CD14-positive monocyte (primary cell): Measurements from ENCODE around the gene DISP2. TPM values are rescaled to one million over a fixed set of nuclear protein-coding genes. Genes with fewer than 3 reads are reported as not detected.
A peak's percentile ranks its signal among the peaks of the same experiment; 100 is the strongest.

Experiments used
- DNase-seq, 3 donors: peaks; one replicate each; pipeline ENCODE4 v3.0.0-alpha.2; 2011 to 2022
- H2AFZ ChIP-seq: 2 replicates; pipeline ENCODE4 v1.6.0; 2012; ENCODE audit warnings: mild to moderate bottlenecking, low read depth, low read length, inconsistent platforms; ENCODE audit not compliant: insufficient read depth, poor library complexity, severe bottlenecking
- H3K27ac ChIP-seq, 2 donors: 1 replicate in 1 of 2; 2 replicates in 1 of 2; pipeline ENCODE4 v1.5.1; 2012 to 2013; ENCODE audit warnings: low read length in 2 of 2, control low read depth in 1 of 2, inconsistent platforms in 1 of 2, low read depth in 1 of 2, mild to moderate bottlenecking in 1 of 2
- H3K27me3 ChIP-seq, 2 donors: one replicate each; pipeline versions ENCODE4 v1.6.0 to v1.6.1; 2011 to 2013; ENCODE audit warnings: low read length in 2 of 2; ENCODE audit not compliant: control insufficient read depth in 2 of 2, insufficient read depth in 2 of 2
- H3K36me3 ChIP-seq, 2 donors: replicated peaks in 1 of 2; 1 replicate in 1 of 2; 2 replicates in 1 of 2; pipeline versions ENCODE4 v1.5.1 to v1.6.1; 2012 to 2013; ENCODE audit warnings: low read length in 2 of 2, control low read depth in 1 of 2, inconsistent platforms in 1 of 2, mild to moderate bottlenecking in 1 of 2; ENCODE audit not compliant: insufficient read depth in 2 of 2, control insufficient read depth in 1 of 2
- H3K4me1 ChIP-seq, 2 donors: 1 replicate in 1 of 2; 2 replicates in 1 of 2; pipeline versions ENCODE4 v1.5.1 to v1.6.1; 2012 to 2013; ENCODE audit warnings: low read length in 2 of 2, control low read depth in 1 of 2, inconsistent platforms in 1 of 2, mild to moderate bottlenecking in 1 of 2, moderate library complexity in 1 of 2; ENCODE audit not compliant: insufficient read depth in 2 of 2, control insufficient read depth in 1 of 2
- H3K4me2 ChIP-seq: replicated peaks from 2 replicates; pipeline ENCODE3; 2012; ENCODE audit warnings: low read length, moderate library complexity, mild to moderate bottlenecking; ENCODE audit not compliant: poor library complexity, severe bottlenecking; ENCODE audit errors: extremely low read depth
- H3K4me3 ChIP-seq, 3 experiments: fragments of 200-600 bp in 1 of 3; sonication (generic) in 1 of 3; replicated peaks in 1 of 3; 1 replicate in 2 of 3; 2 replicates in 1 of 3; pipeline ENCODE4 v1.5.1; 2011 to 2013; ENCODE audit warnings: low read length in 3 of 3, mild to moderate bottlenecking in 3 of 3, control low read depth in 2 of 3, low read depth in 2 of 3, inconsistent platforms in 1 of 3, moderate library complexity in 1 of 3
- H3K79me2 ChIP-seq: 2 replicates; pipeline ENCODE4 v1.6.0; 2012; ENCODE audit warnings: mild to moderate bottlenecking, control low read depth, inconsistent platforms, low read length, moderate library complexity; ENCODE audit not compliant: insufficient read depth
- H3K9ac ChIP-seq: 2 replicates; pipeline ENCODE4 v1.6.0; 2017; ENCODE audit warnings: low read length, mild to moderate bottlenecking; ENCODE audit not compliant: insufficient read depth, poor library complexity, severe bottlenecking
- H3K9me3 ChIP-seq, 2 donors: replicated peaks in 1 of 2; 1 replicate in 1 of 2; 2 replicates in 1 of 2; pipeline versions ENCODE4 v1.5.1 to v1.6.1; 2012 to 2013; ENCODE audit warnings: low read length in 2 of 2, control low read depth in 1 of 2; ENCODE audit not compliant: control insufficient read depth in 1 of 2, insufficient read depth in 1 of 2
- H4K20me1 ChIP-seq: 2 replicates; pipeline ENCODE4 v1.6.0; 2012; ENCODE audit warnings: mild to moderate bottlenecking, low read length, control low read depth, moderate library complexity; ENCODE audit not compliant: insufficient read depth
- H3K27ac Mint-ChIP-seq, 7 donors: one replicate each; pipeline ENCODE4 v1.8.0; 2020; ENCODE audit warnings: mild to moderate bottlenecking in 7 of 7, mixed read lengths in 7 of 7, moderate library complexity in 6 of 7, inconsistent platforms in 2 of 7
- H3K27me3 Mint-ChIP-seq, 3 donors: one replicate each; pipeline ENCODE4 v1.8.0; 2021 to 2022; ENCODE audit warnings: low read depth in 3 of 3, mild to moderate bottlenecking in 3 of 3, mixed read lengths in 3 of 3, moderate library complexity in 3 of 3, inconsistent platforms in 1 of 3
- H3K36me3 Mint-ChIP-seq, 2 donors: one replicate each; pipeline ENCODE4 v1.8.0; 2020; ENCODE audit warnings: mixed read lengths in 2 of 2, inconsistent platforms in 1 of 2, mild to moderate bottlenecking in 1 of 2
- H3K4me1 Mint-ChIP-seq: one replicate; pipeline ENCODE4 v1.8.0; 2020; ENCODE audit warnings: mild to moderate bottlenecking, mixed read lengths
- H3K4me3 Mint-ChIP-seq, 2 donors: one replicate each; pipeline ENCODE4 v1.8.0; 2020; ENCODE audit warnings: mild to moderate bottlenecking in 2 of 2, mixed read lengths in 2 of 2, moderate library complexity in 1 of 2
- H3K9me3 Mint-ChIP-seq, 7 donors: one replicate each; pipeline ENCODE4 v1.8.0; 2020 to 2022; ENCODE audit warnings: mixed read lengths in 7 of 7, mild to moderate bottlenecking in 6 of 7, moderate library complexity in 6 of 7, inconsistent platforms in 2 of 7
- CTCF ChIP-seq: fragments of 200-600 bp; IDR thresholded peaks from one replicate; pipeline ENCODE4 v1.8.0; 2022; ENCODE audit warnings: antibody characterized with exemption, mild to moderate bottlenecking
- WGBS: methylation state at CpG from one replicate; pipeline ENCODE4 v1.1.5; 2013; ENCODE audit warnings: missing lambda C conversion rate; ENCODE audit not compliant: insufficient coverage; 5-methylcytosine and 5-hydroxymethylcytosine counted together
- intact Hi-C, 2 donors: fragments of 100-400 bp; cut with micrococcal nuclease; formaldehyde crosslinking; loops; one replicate each; pipeline versions ENCODE4 v1.15.0 to v1.15.1; 2023
- polyA plus RNA-seq, 3 donors: library from polyadenylated mRNA; depleted of rRNA in 1 of 3; unstranded in 2 of 3; stranded (reverse) in 1 of 3; fragments of 300-500 nt in 2 of 3; fragments of >200 nt in 1 of 3; fragmentation: Illumina TruSeq in 2 of 3; gene quantifications; 1 replicate in 2 of 3; 2 replicates in 1 of 3; pipeline ENCODE4 v1.2.3, GENCODE V29; 2012 to 2021

The DISP2 gene
- polyA plus RNA-seq, 3 donors, result 0.01 TPM; not detected in 1

GRCh38 chr15:40335938-40336743 lies 21.9 kb upstream of the DISP2 start:
- Mint-ChIP-seq H3K27ac (peak overlapping the region in 4 of 7 donors; percentile 63 to 97 (median 75)), H3K4me1 (peaks cover 87% of the 10 kb centered on the region), H3K36me3 (peaks cover 8 to 15% of the 10 kb centered on the region in 2 donors), H3K27me3 (peaks cover 0 to 3% (median 2%) of the 10 kb centered on the region in 3 donors), H3K4me3 (peak overlapping the region; percentile 31 to 46), H3K9me3 (peaks cover 0 to 2% (median 0%) of the 10 kb centered on the region in 7 donors)
- H3K9me3 ChIP-seq, result no peaks in the 10 kb centered on the region
- WGBS, result 59% methylated on average over 5 of the region's 13 CpGs
- peak overlapping the region; percentile 27 for H3K4me2 ChIP-seq
- H3K79me2 ChIP-seq, result peaks cover 6% of the 10 kb centered on the region
- no peak for TF ChIP-seq CTCF
- H3K36me3 ChIP-seq, result peaks cover 0 to 7% of the 10 kb centered on the region in 2 donors
- H3K27ac ChIP-seq, result no peak overlapping the region
- intact Hi-C loops, result loop anchor here (5.0 kb wide), 2 partner anchors 54 to 59 kb away; partner anchors contain the start of gene ANKRD63 (in 1 of the 2)
- H3K4me3 ChIP-seq, result no peak overlapping the region
- no peaks in the 10 kb centered on the region for H3K27me3 ChIP-seq
- peak overlapping the region; percentile 55 for H2AFZ ChIP-seq
- no peaks in the 10 kb centered on the region for H4K20me1 ChIP-seq
- peak in 1 of 3 donors; percentile 4 for DNase-seq
- no peak overlapping the region for H3K9ac ChIP-seq
- H3K4me1 ChIP-seq, result peaks cover 95 to 100% of the 10 kb centered on the region in 2 donors

GRCh38 chr15:40336744-40337122 lies 21.3 kb upstream of the DISP2 start:
- Histone ChIP-seq H3K79me2 (peaks cover 2% of the 10 kb centered on the region), H3K4me2 (peak overlapping the region; percentile 27), H4K20me1 (no peaks in the 10 kb centered on the region), H3K27ac (no peak overlapping the region), H3K36me3 (peaks cover 0 to 3% of the 10 kb centered on the region in 2 donors), H3K9me3 (no peaks in the 10 kb centered on the region), H3K9ac (no peak overlapping the region), H3K4me1 (peaks cover 92 to 99% of the 10 kb centered on the region in 2 donors), H2AFZ (peak overlapping the region; percentile 55), H3K4me3 (no peak overlapping the region), H3K27me3 (no peaks in the 10 kb centered on the region)
- H3K9me3 Mint-ChIP-seq, result peaks cover 0 to 2% (median 0%) of the 10 kb centered on the region in 7 donors
- peak; percentile 43 to 69 (median 64) for DNase-seq
- TF ChIP-seq CTCF, result peak; percentile 32
- H3K4me3 Mint-ChIP-seq, result peak overlapping the region in 1 of 2 donors; percentile 59
- H3K27ac Mint-ChIP-seq, result peak overlapping the region in 1 of 7 donors; percentile 90
- intact Hi-C loops, result loop anchor here (5.0 kb wide), 2 partner anchors 54 to 59 kb away; partner anchors contain the start of gene ANKRD63 (in 1 of the 2)
- H3K27me3 Mint-ChIP-seq, result peaks cover 0 to 3% (median 2%) of the 10 kb centered on the region in 3 donors
- WGBS, result 0% methylated on average over 5 of the region's 5 CpGs
- H3K4me1 Mint-ChIP-seq, result peaks cover 85% of the 10 kb centered on the region
- H3K36me3 Mint-ChIP-seq, result peaks cover 4 to 9% of the 10 kb centered on the region in 2 donors
